HEK293T (cell line): ENCODE measurements around the gene ACVR2B.

Experiments used
- CTCF ChIA-PET: fragments of 350-600 bp; formaldehyde crosslinking; extraction: SDS; loops from one replicate; lab custom pipeline; 2021; ENCODE audit warnings: antibody characterized with exemption, inconsistent platforms; lab: Yijun Ruan, JAX
- POLR2A ChIA-PET: fragments of 350-600 bp; formaldehyde crosslinking; extraction: SDS; loops from one replicate; lab custom pipeline; 2020; ENCODE audit warnings: antibody characterized with exemption, inconsistent platforms; lab: Yijun Ruan, JAX
- DNase-seq: peaks from one replicate; pipeline ENCODE4 v3.0.0; 2012; ENCODE audit warnings: mixed read lengths; ENCODE audit errors: extremely low spot score
- ARNT ChIP-seq: fragments of 450-650 bp; IDR thresholded peaks from 2 replicates; pipeline ENCODE4 v1.6.1; 2017; ENCODE audit warnings: mild to moderate bottlenecking
- BHLHE40 ChIP-seq: fragments of 450-650 bp; IDR thresholded peaks from 2 replicates; pipeline ENCODE4 v1.6.1; 2016; ENCODE audit warnings: mild to moderate bottlenecking, moderate library complexity, borderline replicate concordance
- CTBP1 ChIP-seq: fragments of 450-650 bp; IDR thresholded peaks from 2 replicates; pipeline ENCODE4 v1.6.1; 2016; ENCODE audit warnings: borderline replicate concordance
- ELF4 ChIP-seq: fragments of 450-650 bp; IDR thresholded peaks from 2 replicates; pipeline ENCODE4 v1.6.1; 2017; ENCODE audit warnings: antibody characterized with exemption
- FOXA1 ChIP-seq: fragments of 450-650 bp; IDR thresholded peaks from 2 replicates; pipeline ENCODE4 v1.6.1; 2016; ENCODE audit warnings: mild to moderate bottlenecking
- FOXK2 ChIP-seq: fragments of 450-650 bp; IDR thresholded peaks from 2 replicates; pipeline ENCODE4 v1.6.1; 2016; ENCODE audit warnings: mild to moderate bottlenecking
- FOXM1 ChIP-seq: fragments of 450-650 bp; IDR thresholded peaks from 2 replicates; pipeline ENCODE4 v1.6.1; 2017; ENCODE audit warnings: mild to moderate bottlenecking, borderline replicate concordance
- HDGF ChIP-seq: fragments of 450-650 bp; IDR thresholded peaks from 2 replicates; pipeline ENCODE4 v1.6.1; 2017; ENCODE audit warnings: antibody characterized with exemption, borderline replicate concordance
- L3MBTL2 ChIP-seq: fragments of 450-650 bp; conservative IDR thresholded peaks from 2 replicates; pipeline ENCODE4 v1.6.1; 2016; ENCODE audit warnings: mild to moderate bottlenecking
- LEF1 ChIP-seq: fragments of 450-650 bp; IDR thresholded peaks from 2 replicates; pipeline ENCODE4 v1.6.1; 2017; ENCODE audit warnings: mild to moderate bottlenecking, borderline replicate concordance
- NFRKB ChIP-seq: fragments of 450-650 bp; IDR thresholded peaks from 2 replicates; pipeline ENCODE4 v1.6.1; 2016; ENCODE audit warnings: mild to moderate bottlenecking, moderate library complexity
- SP1 ChIP-seq: fragments of 450-650 bp; IDR thresholded peaks from 2 replicates; pipeline ENCODE4 v1.6.1; 2017
- SUZ12 ChIP-seq: fragments of 450-650 bp; IDR thresholded peaks from 2 replicates; pipeline ENCODE4 v1.6.1; 2016; ENCODE audit warnings: mild to moderate bottlenecking
- TARDBP ChIP-seq: fragments of 450-650 bp; IDR thresholded peaks from 2 replicates; pipeline ENCODE4 v1.6.1; 2016
- ZNF384 ChIP-seq: fragments of 450-650 bp; IDR thresholded peaks from 2 replicates; pipeline ENCODE4 v1.6.1; 2016
- TF ChIP-seq, protein P1 (sequence below): fragments of 450-650 bp; IDR thresholded peaks from 2 replicates; pipeline ENCODE4 v1.6.1; 2016

Gene ACVR2B

DNA sequence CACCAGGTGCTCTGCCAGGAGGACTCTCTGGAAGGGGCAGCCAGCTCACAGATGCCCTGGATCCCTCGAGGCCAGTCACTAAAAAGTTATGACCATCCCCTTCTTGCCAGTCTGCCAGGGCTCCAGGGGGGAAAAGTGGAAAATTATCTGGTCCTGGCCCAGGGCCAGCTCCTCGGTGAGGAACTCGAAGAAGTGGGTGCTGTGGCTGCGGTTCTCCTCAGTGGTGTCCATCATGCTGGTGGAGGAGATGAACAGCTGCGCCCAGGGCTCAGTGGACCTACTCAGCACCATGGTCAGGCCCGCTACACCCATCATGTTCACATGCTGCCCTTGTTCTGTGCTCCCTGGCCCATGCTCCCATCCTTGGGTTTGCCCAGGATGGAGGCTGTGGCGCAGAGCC lies 61.7 kb downstream of the ACVR2B start:
- no peak for DNase-seq
- ChIA-PET CTCF (interaction anchor here (1.7 kb wide), 1 partner anchor 140 kb away, joined by 3 read pairs; no protein-coding TSS in a partner anchor), POLR2A (no interaction called here)
- TF ChIP-seq SUZ12 (no peak), NFRKB (no peak), HDGF (no peak), ELF4 (no peak), FOXM1 (no peak), LEF1 (no peak), TARDBP (no peak), ZNF384 (no peak), L3MBTL2 (no peak), FOXA1 (no peak), SP1 (no peak), FOXK2 (no peak), BHLHE40 (no peak), ARNT (no peak), CTBP1 (no peak)
- TF ChIP-seq, protein P1, sequence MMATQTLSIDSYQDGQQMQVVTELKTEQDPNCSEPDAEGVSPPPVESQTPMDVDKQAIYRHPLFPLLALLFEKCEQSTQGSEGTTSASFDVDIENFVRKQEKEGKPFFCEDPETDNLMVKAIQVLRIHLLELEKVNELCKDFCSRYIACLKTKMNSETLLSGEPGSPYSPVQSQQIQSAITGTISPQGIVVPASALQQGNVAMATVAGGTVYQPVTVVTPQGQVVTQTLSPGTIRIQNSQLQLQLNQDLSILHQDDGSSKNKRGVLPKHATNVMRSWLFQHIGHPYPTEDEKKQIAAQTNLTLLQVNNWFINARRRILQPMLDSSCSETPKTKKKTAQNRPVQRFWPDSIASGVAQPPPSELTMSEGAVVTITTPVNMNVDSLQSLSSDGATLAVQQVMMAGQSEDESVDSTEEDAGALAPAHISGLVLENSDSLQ = no peak

DNA sequence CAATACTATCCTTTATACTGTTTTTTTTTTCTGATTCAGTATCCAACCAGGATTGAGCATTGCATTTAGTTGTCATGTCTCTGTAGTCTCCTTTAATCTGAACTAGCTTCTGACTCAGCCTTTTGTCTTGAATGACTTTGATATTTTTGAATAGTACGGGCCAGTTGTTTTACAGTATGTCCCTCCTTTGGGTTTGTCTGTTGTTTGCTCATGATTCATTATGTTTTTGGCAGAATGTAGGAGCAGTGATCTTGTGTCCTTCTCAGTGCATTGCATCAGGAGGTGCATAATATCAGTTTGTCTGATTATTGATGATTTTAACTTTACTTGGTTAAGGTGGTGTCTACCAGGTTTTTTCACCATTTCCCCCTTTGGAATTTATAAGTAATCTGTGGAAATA lies 63.0 kb downstream of the ACVR2B start:
- CTCF ChIA-PET = no interaction called here
- POLR2A ChIA-PET = no interaction called here
- TF ChIP-seq FOXK2 (no peak), ARNT (no peak), TARDBP (no peak), FOXM1 (no peak), L3MBTL2 (no peak), BHLHE40 (no peak), FOXA1 (no peak), ELF4 (no peak), NFRKB (no peak), ZNF384 (no peak), LEF1 (no peak), HDGF (no peak), SUZ12 (no peak), SP1 (no peak)
- TF ChIP-seq, protein P1 = no peak
- DNase-seq = no peak

DNA sequence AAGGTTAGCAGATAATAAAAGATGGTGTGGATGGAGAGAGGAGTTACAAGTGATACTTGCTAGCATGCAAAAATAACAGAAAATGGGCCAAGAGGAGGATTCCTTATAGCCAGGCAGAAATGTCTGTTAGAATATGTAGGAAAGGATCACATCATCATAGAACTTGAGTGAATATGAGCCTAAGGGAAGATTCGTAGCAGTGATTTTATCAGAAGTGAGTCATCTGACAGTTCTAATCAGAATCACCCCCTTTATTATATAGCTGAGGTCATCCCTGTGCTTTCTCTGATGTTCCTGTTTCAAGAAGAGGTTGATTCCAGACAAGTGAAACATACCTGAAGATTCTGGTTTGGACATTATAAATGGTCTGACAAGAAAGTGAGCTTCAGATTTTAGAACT lies 65.3 kb downstream of the ACVR2B start:
- no peak for TF ChIP-seq TARDBP
- TF ChIP-seq FOXM1 = no peak
- TF ChIP-seq NFRKB = no peak
- no peak for TF ChIP-seq SP1
- TF ChIP-seq HDGF = no peak
- TF ChIP-seq ARNT = no peak
- no peak for TF ChIP-seq L3MBTL2
- TF ChIP-seq BHLHE40 = no peak
- TF ChIP-seq ELF4 = no peak
- TF ChIP-seq FOXA1 = no peak
- TF ChIP-seq ZNF384 = no peak
- no peak for TF ChIP-seq CTBP1
- TF ChIP-seq, protein P1 = no peak
- no peak for TF ChIP-seq FOXK2
- TF ChIP-seq SUZ12 = no peak
- TF ChIP-seq LEF1 = no peak
- ChIA-PET CTCF (interaction anchor here (0.9 to 5.4 kb wide), 3 partner anchors 133 to 324 kb away, joined by 3 to 31 read pairs (median 30); no protein-coding TSS in a partner anchor), POLR2A (no interaction called here)
- DNase-seq = no peak

DNA sequence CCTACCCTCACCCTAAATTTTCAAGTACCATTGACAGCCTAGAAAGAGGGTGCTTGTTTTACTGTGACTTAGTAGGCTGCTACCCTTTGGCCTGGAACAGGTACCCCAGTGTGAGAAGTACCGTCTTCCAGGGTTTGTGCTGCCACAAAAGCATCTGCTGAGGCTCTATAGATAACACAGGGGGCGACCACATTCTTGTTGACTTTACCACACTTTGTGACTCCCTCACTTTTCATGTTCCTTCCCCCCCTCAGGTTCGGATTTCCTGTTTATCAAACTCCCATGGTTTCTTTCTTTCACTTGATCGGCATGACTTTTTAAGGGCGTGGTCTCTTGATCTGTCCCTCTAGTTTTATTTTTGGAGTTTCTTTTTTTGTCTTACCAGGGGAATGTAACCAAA lies 66.0 kb downstream of the ACVR2B start:
- TF ChIP-seq, protein P1 = no peak
- TF ChIP-seq L3MBTL2 (no peak), ARNT (no peak), SUZ12 (no peak), BHLHE40 (no peak), FOXA1 (no peak), NFRKB (no peak), TARDBP (no peak), CTBP1 (no peak), LEF1 (no peak), SP1 (no peak), FOXK2 (no peak), ZNF384 (no peak), FOXM1 (no peak), HDGF (no peak), ELF4 (no peak)
- no peak for DNase-seq
- ChIA-PET CTCF (interaction anchor here (3.6 to 5.4 kb wide), 2 partner anchors 132 to 136 kb away, joined by 30 to 31 read pairs; no protein-coding TSS in a partner anchor), POLR2A (no interaction called here)

DNA sequence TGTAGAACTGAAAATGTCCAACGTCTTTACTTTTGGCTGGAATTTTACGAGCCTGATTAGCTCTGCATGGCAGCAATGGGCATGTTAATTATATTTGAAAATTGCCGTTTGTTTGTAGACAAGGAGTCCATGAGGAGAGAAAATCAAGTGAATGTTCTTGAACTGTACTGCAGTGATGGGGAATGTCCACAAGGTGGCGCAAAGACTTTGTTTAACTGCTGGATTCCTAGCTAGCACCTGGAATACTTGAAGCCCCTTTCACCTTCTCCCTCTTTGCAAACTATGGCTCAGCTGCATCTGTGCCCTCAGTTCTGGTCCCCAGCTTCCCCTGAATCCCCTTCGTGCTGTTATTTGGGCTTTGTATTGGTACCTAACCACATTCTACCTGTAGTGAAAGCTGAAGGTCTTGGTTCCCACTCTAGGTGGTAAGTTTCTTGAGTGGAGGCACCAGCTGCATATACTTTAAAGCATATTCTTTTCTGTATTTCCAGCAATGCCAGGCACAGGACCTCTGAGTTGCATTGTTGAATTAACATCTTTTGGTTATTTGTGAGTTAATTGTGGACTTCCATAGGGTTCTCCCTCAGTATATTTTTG lies 67.8 kb downstream of the ACVR2B start:
- TF ChIP-seq L3MBTL2 (no peak), TARDBP (no peak), SUZ12 (no peak), LEF1 (no peak), FOXK2 (no peak), ZNF384 (no peak), BHLHE40 (no peak), SP1 (no peak), HDGF (no peak), CTBP1 (no peak), ARNT (no peak), FOXA1 (no peak)
- TF ChIP-seq, protein P1 = no peak
- ChIA-PET POLR2A (interaction anchor here (1.0 kb wide), 1 partner anchor 132 kb away, joined by 3 read pairs; no protein-coding TSS in a partner anchor), CTCF (interaction anchor here (0.6 to 5.4 kb wide), 17 partner anchors 8 to 563 kb away, joined by 3 to 31 read pairs (median 3); partner anchors contain the start of gene EXOG)
- DNase-seq = peak; percentile 70
